T-helper 1 cell (primary cell): Measurements from ENCODE around the gene CCDC15.

Source experiments
- DNase-seq, 5 donors: peaks; one replicate each; pipeline ENCODE4 v3.0.0-alpha.2; 2012 to 2020
- total RNA-seq, 4 donors: gene quantifications; one replicate each; lab custom pipeline; 2026; lab: John Stamatoyannopoulos, UW

Gene CCDC15, protein sequence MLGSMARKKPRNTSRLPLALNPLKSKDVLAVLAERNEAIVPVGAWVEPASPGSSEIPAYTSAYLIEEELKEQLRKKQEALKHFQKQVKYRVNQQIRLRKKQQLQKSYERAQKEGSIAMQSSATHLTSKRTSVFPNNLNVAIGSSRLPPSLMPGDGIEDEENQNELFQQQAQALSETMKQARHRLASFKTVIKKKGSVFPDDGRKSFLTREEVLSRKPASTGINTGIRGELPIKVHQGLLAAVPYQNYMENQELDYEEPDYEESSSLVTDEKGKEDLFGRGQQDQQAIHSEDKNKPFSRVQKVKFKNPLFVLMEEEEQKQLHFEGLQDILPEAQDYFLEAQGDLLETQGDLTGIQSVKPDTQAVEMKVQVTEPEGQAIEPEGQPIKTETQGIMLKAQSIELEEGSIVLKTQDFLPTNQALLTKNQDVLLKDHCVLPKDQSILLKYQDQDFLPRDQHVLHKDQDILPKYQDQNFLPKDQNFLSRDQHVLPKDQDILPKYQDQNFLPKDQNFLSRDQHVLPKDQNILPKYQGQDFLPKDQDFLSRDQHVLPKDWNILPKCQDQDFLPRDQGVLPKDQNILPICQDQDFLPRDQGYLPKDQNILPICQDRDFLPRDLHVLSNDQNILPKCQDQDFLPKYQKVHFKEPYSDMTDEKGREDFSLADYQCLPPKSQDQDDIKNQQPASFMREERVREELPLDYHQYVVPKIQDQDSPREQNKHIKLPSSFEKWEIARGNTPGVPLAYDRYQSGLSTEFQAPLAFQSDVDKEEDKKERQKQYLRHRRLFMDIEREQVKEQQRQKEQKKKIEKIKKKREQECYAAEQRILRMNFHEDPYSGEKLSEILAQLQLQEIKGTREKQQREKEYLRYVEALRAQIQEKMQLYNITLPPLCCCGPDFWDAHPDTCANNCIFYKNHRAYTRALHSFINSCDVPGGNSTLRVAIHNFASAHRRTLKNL
- total RNA-seq = 4.3 to 8.8 (median 5.5) reads per million in 4 donors

DNA sequence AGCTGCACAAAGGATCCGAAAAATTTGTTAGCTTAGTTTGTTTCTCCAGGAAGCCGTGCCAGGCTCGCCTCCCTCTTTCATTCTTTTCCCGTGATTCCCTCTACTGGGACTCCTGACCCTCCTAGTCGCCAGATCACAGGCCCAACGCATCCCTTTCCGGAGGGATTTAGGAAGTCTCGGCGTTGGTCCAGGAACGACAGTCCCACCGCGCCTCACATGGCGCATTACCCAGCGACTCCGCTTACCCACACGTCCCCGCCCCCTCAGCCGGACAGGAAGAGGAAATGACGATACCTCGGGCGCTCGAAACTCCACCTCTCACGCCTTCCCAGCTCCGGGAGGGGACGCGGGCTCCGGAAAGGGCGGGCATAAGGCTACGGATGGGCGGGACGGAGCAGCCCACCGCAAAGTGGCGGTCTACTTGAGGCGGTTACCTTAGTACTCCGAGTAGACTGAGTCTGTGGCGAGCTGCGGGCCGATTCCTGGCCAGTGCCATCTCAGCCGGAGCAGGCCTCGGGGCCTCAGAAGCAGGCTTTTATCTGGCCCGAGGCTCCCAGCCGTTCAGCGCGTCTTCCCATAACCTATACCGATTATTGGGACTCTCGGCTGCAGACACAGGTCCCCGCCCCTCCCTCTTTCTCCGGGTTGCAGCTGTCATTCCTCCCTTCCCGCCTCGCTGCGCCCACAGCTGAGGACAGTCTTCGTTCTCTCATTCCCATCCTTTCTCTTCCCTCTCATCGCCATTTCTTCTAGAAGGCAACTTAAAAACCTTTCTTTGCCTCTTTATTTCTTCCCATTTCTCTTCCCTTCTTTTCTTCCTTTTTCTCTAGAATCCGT is at the start of gene CCDC15:
TSS of gene CCDC15 (plus strand) at position 450 of the 837 bp plus-strand sequence. CDS start 531 bp downstream, outside the sequence.
- peak; percentile 86 to 96 (median 93) for DNase-seq

DNA sequence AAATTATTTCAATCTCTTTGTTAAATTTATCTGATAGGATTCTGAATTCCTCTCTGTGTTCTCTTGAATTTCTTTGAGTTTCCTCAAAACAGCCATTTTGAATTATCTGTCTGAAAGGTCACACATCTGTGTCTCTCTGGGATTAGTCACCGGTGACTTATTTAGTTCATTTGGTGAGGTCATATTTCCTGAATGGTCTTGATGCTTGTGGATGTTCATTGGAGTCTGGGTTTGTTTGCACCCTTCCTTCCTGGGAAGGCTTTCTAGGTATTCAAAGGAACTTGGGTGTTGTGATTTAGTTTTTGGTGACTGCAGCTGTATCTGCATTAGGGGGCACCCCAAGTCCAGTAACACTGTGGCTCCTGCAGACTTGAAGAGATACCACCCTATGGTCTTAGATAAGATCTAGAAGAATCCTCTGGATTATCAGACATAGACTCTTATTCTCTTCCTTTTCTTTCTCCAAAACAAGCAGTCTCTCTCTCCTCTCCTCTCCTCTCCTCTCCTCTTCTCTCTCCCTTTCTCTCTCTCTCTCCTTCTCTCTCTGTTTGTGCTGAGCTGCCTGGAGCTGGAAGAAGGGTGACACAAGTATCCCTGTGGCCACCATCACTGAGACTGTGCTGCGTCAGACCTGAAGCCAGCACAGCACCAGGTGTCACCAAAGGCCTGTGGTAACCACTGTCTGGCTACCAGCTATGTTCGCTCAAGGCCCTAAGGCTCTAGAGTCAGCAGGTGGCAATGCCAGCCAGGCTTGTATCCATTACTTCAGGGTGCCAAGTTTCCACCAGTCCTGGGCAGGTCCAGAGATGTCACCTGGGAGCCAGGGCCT is 38.2 kb upstream of the CCDC15 start:
- no peak for DNase-seq

DNA sequence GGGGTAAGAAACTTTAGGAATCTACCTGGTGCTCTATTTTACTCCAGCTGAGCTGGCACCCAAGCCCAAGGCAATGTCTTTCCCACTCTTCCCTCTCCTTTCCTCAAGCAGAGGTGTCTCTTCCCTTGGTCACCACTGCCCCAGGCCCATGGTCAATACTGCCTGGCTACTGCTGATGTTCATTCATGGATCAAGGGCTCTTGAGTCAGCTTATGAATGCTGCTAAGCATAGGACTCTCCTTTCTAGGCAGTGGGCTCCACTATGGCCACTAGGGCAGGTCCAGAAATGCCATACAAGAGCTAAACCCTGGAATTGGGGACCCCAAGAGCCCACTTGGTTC is 37.7 kb upstream of the CCDC15 start:
- no peak for DNase-seq

DNA sequence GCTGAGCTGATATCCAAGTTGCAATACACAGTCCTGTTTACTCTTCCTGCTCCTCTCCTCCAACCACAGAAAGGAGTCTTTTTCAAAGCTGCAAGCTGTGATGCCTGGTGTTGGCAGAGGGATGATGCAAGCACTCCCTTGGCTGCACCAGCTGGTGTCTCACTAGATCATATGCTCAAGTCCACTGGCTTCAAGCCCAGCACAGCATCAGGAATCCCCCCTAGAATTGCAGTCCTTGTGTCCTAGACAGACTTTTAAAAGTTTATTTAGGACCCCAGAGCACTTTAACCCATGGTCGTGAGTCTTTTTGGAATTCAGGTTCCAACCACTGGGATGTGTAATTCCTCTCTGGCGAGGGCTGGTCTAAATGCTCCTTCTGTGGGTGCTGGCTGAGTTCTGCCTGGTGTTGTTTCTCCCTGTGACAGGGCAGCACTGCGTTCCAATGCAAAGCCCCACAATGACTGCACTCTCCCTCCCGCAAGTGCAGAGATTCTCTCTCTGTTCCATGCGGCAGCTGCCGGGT is 36.8 kb upstream of the CCDC15 start:
- no peak for DNase-seq

DNA sequence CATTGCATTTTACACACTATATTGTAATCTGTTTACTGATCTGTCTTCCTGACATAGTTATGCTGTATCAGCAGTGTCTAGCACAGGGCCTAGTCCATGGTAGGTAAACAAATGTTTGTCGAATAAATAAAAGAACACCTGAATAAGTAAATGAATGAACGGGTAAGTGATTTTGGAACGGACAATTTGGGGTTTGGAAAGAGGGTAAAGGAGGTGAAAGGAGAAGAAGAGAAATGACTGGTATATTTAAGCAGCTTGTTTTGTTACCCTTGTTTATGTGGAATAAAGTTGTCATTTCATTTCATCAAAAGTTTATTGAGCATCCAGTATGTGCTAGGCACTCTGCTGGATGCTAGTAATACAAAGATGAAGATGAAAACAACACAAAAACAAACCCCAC is 35.1 kb upstream of the CCDC15 start, which contains the start of gene HEPN1:
TSS of gene HEPN1 (plus strand) at position 301 of the 400 bp plus-strand sequence.
- no peak for DNase-seq

DNA sequence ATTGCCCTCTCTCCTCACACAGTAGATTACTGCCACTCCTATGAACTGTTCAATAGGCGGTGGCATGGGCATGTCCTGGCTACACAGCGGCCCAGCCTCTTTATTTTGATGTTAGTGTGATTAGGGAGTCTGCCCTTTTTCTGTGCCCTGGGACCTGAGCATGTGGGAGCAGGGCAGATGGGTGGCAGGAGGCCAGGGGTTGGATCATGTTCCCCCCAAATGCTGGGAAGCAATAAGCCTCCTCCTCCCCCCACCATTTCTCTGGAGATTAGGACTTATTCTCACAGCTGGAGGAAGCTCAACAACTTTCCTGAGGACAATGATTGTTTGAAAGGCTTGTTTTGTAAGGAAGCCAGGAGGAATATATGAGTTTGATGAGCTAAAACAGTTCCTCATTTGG is 34.1 kb upstream of the CCDC15 start:
- no peak for DNase-seq

DNA sequence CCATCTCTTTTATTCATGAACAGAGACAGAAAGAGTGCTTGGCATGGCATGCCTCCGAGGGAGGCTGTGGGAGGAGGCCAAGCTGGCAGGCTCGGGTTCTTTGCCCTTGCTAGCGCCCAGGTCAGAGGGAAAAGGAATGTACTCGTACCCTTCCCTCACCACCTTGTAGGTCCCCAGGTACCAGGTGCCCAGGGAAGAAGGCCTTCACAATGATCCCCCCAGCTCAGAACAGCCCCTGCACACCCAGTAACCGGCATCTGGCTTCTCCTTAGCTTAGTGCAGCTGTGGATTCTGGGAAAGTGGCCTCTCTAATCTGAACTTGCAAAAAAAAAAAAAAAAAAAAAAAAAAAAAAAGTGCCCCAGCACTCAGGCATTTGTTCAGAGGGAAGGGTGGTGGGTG is 33.6 kb upstream of the CCDC15 start:
- no peak for DNase-seq

DNA sequence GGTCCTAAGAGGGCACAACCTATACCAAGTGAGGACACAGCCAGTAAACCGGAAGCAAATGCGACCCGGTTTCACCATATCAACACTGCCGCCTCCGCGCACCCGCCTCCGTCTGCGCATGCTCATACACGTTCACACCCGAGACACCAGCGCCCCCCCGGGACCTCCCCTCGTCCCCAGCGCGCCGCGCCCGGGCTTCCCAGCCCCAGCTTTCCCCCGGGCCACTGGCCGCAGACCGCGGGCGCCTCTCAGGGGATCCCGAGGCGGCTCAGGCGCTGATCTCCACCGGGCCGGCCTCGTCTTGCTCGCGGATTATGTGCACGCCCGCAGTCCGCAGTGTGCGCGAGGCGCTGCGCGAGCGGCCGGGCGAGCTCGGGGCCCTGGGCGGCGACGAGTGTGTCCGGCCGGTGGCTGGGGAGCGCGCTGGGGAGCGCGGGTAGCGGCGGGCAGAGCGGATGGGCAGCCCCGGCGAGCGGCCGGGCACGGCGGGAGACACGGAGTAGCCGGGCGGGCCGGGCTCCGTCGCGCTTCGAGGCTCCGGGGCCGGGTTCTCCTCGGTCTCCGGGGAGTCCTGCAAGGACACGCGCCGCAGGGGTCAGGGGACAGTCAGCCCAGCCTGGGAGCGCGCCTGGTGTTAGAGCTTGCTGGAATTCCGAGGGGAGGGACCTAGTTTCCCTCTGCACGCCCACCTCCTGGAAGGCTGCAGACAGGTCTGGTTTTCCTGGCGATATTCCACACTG is 33.0 kb upstream of the CCDC15 start:
- DNase-seq = peak; percentile 36 to 64 (median 58)

DNA sequence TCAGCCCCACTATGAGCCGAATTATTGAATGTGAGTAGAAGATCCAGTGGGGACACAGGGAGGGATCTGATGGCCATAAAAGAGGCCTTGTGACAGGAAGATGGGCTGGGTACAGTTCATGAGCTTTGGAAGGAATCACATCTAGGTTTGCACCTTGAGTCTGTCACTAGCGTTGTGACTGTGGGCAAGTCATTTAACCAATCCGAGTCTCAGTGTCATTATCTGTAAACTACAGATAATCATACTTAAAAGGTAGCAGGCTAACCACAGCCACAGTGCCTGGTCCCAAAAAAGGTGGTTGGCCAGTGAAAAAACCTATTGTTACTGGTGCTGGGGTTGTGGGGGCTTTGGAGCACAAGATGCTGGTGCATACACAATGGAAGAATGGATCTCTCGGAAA is 31.2 kb upstream of the CCDC15 start:
- no peak for DNase-seq

DNA sequence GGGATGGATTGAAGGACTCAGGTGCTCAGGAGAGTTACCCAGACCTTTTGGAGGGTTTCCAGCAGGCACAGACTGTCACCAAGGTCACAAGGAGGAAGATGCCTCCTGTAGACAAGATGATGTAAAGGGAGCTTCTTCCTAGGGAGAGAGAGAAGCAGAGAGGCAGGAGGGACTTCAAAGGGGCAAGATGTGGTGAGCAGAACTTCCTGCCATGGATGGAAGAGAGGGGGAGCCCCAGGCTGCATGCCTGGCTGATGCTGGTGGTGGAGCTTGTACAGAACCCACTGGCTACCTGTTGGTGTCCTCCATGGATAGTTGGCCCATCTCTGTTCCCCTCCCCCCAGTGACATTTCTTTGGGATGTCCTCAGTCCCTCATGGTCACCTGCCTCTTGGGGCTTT is 30.7 kb upstream of the CCDC15 start:
- no peak for DNase-seq

DNA sequence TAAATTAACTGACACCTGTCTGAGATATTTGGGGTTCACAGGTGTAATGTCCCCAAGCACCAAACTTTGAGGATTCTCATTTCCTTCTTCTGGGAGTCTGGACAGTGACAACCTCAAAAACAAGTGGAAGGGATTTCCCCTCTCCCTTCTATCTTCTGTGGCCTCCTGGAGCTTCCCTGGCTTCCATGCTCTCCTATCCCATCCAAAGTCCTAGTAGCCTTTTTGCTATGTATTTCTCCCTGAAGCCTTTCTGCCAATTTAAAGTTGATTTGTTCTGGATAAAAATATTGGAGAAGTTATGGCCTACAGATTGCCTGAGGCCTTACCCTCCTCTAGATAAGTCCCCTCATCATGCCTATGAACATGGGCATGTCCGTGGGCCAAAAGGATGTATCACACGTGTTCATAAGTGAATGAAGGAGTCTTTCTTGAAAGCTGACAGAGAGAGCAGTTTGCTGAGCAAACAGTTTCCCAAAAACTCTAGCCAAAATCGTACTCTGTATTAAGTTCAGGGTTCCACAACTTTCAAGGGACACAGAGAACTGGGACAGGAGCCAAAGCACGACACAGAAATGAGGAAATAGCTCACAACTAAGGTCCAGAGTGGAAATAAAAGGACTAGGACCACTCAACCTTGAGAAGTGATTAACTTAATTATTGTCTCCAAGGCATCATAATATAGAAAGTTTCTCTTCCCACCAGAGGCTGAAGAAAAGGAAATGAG is 24.9 kb upstream of the CCDC15 start:
- DNase-seq = no peak

DNA sequence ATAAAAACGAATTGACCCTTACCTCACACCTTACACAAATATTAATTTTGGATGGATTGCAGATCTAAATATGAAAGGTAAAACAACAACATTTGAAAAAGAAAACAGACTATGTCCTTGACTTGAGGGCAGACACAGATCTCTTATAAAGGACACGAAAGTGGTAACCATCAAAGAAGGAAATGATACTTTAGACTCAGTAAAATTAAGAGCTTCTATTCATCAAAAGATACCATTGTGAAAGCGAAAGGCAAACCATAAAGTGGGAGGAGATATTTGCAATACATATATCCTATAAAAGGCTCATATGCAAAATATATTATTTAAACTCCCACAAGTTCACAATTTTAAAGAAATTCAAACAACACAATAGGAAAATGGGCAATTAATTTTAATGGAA is 23.2 kb upstream of the CCDC15 start:
- no peak for DNase-seq

DNA sequence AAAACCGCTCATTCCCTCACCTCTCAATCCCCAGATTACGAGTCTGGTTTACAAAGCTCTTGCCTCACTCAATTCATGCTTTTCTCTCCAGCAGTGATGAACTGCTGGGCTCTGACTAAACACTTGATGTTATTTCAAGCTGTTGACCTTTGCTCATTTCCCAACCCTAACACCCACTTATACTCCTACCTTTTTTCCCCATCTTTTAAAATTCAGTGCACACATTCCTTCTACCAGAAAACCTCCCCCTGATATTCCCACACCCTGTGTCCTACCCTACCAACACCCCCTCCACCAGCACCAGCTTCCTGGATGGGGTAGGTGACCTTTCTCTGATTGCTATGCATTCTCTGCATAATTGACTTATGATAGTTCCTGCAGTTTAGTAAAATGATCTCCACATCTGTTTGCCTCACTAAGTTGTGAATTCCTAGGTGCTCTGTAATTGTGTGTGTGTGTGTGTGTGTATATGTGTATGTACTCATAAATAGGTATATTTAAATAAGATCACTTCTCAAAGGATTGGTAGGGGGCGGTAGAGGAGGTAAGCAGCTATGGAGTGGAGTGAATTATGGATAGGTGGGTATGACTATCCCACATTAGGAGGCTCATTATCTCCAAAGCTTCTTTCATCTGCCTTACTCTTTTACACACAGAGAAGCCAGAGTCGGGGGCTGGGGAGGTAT is 19.0 kb upstream of the CCDC15 start:
- DNase-seq = no peak

DNA sequence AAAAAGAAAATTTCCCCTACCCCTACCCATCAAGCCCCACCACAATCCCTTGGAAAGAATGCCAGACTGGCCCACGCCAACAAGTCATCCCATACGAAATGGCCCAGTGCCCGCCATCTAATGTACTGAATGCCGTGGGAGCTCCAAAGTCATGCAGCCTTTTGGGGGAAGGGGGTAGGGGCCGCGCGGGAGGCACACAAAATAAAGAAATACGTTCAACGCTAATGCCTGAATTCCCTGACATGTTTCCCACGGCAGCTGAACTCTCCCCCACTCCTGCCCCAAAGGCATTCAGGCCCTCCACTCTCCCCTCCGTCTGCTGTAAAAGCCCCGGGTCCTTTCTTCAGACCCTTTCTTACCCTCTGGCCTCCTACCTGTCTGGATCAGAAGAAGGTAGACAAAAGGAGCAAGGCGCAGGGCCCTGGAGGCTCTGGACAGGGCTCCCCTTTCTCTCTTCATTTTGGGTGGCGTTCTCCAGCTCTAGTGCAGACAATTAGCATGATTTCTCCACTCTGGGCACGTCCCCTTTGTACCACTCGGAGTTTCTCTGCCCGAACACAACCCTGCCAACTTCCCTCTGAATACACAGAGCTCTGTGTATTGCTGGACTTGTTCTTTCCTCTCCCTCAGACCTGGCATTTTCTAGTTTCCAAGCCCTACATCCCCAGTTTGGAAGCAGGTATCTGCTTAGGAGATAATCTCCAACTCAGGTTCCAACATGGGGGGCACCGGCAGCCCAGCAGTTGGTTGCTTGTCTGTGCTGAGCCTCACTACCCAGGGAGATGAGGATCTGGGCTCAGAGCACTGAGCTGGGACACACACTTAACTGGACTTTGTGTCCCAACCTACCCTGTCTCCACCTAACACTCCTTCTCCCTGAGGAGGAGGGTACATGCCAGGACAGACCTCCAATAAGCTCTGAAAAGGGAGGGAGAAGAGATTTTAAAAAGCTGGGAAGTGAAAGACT is 18.2 kb upstream of the CCDC15 start, which contains the start of gene HEPACAM:
TSS of gene HEPACAM (minus strand) at position 500 of the 967 bp plus-strand sequence. CDS start at position 459, 41 bp downstream.
- no peak for DNase-seq

DNA sequence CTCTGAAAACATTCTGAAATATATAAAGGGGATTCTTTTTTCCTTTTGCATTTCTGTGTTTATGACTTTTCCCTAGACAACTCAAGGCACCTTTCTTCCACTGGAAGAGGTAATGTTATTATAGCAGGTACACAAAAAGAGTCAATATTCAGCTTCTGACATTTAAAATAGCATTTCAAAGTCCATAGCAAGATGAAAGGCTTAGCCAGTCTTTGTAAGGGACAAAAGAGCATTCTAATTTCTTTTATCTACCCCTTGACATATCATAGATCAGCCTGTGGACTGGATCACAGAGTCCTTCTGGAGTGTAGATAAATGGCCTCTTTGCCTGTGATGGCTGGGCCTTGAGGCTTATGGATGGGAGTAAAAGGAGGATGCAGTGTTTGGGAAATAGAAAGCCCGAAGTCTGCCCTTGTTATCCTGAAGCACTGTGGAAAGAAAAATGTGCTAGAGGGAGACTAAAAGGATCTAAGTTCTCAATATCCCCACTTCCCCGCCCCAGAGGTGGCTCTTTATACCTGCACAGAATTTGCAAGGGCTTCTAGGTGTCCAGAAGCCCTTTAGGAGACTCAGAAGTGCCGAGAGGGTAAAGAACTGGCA is 16.6 kb upstream of the CCDC15 start:
- no peak for DNase-seq

DNA sequence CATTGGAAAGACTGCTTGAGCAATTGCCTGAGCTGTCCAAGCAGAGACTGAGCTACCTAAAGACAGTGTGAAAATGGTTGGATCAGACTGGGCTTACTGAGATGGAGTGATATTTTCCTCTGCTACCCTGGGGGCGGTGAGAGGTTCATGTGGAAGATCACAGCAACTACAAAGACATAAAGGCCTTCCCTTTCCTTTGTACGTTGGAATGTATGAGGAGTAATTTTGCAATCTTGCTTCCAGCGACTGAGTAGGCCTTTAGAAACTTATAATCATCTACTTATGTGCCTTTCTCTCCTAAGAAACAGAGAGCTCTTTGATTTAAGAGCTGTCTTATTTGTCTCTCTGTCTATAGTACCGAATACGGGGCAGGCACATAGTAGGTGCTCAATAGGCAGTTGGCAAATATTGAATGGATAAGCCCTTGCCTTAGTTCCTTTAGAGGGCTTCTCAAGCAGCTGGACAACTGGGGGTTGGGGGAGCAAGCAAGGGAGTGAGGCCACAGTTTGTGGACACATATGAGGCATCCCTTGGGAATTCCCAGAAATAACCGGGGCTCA is 15.7 kb upstream of the CCDC15 start:
- no peak for DNase-seq

DNA sequence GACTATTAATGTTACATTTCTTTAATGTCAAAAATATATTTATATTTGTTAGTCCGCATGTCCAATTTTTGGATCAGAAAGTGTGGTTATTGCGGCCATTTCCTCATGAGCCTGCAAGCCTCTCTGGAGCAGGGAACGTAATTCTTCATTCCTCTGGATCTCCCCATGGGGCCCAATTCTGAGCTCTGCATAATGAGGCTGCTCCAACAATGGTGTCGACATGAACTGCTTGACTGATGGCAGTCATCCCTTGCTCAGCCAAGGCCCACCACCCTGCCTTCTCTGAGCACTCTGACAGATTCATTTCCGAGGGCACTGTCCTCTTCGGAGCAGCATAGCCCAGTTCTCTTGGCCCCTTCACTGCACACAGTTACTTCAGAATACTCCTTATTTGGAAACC is 15.0 kb upstream of the CCDC15 start:
- DNase-seq = no peak
